ENCODE data around the gene CFAP61. TPM values are rescaled to one million over a fixed set of nuclear protein-coding genes. Genes with fewer than 3 reads are reported as not detected.

Gene CFAP61
- total RNA-seq, 3 donors from 2014 or later: 0.33 to 2.4 (median 0.59) TPM

- TF ChIP-seq POLR2AphosphoS5 (IDR thresholded peaks at IDR 0.05): no peak
- no peak for TF ChIP-seq POLR2A (IDR thresholded peaks at IDR 0.05)
- TF ChIP-seq CTCF (IDR thresholded peaks at IDR 0.05): no peak
- no peak overlapping the region for H3K4me3 ChIP-seq
- no peaks in the 10 kb centered on the region for H3K9me3 ChIP-seq
- H3K27ac ChIP-seq: no peak overlapping the region
- no peak for DNase-seq (ENCODE audit: low spot score in 2 of 2)
- H3K27me3 ChIP-seq: no peaks in the 10 kb centered on the region
- intact Hi-C loops (cut with DNase I; ENCODE audit: low total_unique reads): no loop called here
- no peaks in the 10 kb centered on the region for H3K36me3 ChIP-seq
- no peaks in the 10 kb centered on the region for H3K4me1 ChIP-seq
These were observed 20.5 kb upstream of the CFAP61 start for GRCh38 chr20:20031790-20032189.

DNA sequence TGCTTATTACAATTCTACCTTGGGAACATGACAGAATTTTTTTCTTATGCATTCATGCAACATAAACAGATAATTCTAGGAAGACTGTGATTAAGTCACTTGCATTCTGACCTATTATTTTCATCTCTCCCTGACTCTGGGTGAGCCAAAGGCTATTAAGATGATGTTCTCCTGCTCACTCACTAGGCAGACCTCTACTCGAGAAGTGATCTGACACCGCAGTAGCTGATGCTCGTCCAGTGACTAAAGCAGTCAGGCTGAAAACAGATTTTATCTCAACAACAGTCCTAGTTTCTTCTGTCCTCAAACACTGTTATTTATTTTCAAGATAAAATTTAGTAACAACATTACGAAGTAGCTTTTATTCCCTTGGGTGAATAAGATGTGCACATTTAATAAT, 17.8 kb upstream of the CFAP61 start:
- H3K9me3 ChIP-seq: no peaks in the 10 kb centered on the region
- DNase-seq (ENCODE audit: low spot score in 2 of 2): no peak
- no peak overlapping the region for H3K27ac ChIP-seq
- TF ChIP-seq POLR2A (IDR thresholded peaks at IDR 0.05) (no peak), POLR2AphosphoS5 (IDR thresholded peaks at IDR 0.05) (no peak), CTCF (IDR thresholded peaks at IDR 0.05) (no peak)
- intact Hi-C loops (cut with DNase I; ENCODE audit: low total_unique reads): no loop called here
- no peaks in the 10 kb centered on the region for H3K27me3 ChIP-seq
- H3K4me3 ChIP-seq: no peak overlapping the region
- no peaks in the 10 kb centered on the region for H3K4me1 ChIP-seq
- H3K36me3 ChIP-seq: no peaks in the 10 kb centered on the region

- H3K9me3 ChIP-seq: no peaks in the 10 kb centered on the region
- H3K4me1 ChIP-seq: no peaks in the 10 kb centered on the region
- H3K27me3 ChIP-seq: no peaks in the 10 kb centered on the region
- H3K27ac ChIP-seq: peak overlapping the region; percentile 1 to 10
- no peak for DNase-seq (ENCODE audit: low spot score in 2 of 2)
- TF ChIP-seq POLR2A (IDR thresholded peaks at IDR 0.05): no peak
- no peak for TF ChIP-seq POLR2AphosphoS5 (IDR thresholded peaks at IDR 0.05)
- no peak for TF ChIP-seq CTCF (IDR thresholded peaks at IDR 0.05)
- peaks cover under 1% of the 10 kb centered on the region for H3K36me3 ChIP-seq
- no peak overlapping the region for H3K4me3 ChIP-seq
- intact Hi-C loops (cut with DNase I; ENCODE audit: low total_unique reads): no loop called here
These were observed 15.6 kb upstream of the CFAP61 start for GRCh38 chr20:20036756-20037155.

DNA sequence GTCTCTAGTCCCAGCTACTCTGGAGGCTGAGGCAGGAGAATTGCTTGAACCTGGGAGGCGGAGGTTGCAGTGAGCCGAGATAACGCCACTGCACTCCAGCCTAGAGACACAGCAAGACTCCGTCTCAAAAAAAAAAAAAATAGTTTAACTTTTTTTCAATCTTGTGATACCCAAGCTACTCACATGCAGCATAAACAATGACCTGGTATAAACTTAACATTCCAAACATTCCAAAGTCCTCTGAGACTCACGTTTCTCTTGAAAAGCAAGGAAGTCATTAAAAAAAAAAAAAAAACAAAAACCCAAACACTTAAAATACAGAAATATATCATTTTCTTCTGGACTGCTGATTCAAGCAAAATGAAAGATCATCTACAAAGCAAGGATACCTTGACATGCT, 14.4 kb upstream of the CFAP61 start:
- Histone ChIP-seq H3K27me3 (no peaks in the 10 kb centered on the region), H3K4me1 (no peaks in the 10 kb centered on the region), H3K4me3 (no peak overlapping the region), H3K9me3 (no peaks in the 10 kb centered on the region), H3K27ac (no peak overlapping the region), H3K36me3 (peaks cover 5% of the 10 kb centered on the region)
- TF ChIP-seq POLR2AphosphoS5 (IDR thresholded peaks at IDR 0.05) (no peak), POLR2A (IDR thresholded peaks at IDR 0.05) (no peak), CTCF (IDR thresholded peaks at IDR 0.05) (no peak)
- no peak for DNase-seq (ENCODE audit: low spot score in 2 of 2)
- intact Hi-C loops (cut with DNase I; ENCODE audit: low total_unique reads): no loop called here

GRCh38 chr20:20038586-20038985, 13.7 kb upstream of the CFAP61 start:
- Histone ChIP-seq H3K36me3 (peaks cover 5% of the 10 kb centered on the region), H3K9me3 (no peaks in the 10 kb centered on the region), H3K4me1 (no peaks in the 10 kb centered on the region), H3K27ac (no peak overlapping the region), H3K4me3 (no peak overlapping the region), H3K27me3 (no peaks in the 10 kb centered on the region)
- no peak for TF ChIP-seq CTCF (IDR thresholded peaks at IDR 0.05)
- TF ChIP-seq POLR2A (IDR thresholded peaks at IDR 0.05): no peak
- no peak for TF ChIP-seq POLR2AphosphoS5 (IDR thresholded peaks at IDR 0.05)
- no peak for DNase-seq (ENCODE audit: low spot score in 2 of 2)
- intact Hi-C loops (cut with DNase I; ENCODE audit: low total_unique reads): no loop called here

All from breast epithelium (tissue), 4 donors.